A549 (cell line): ENCODE data around the gene INPPL1.

ENCODE experiments used
- CHD2 ChIP-seq: fragments of 150-350 bp; IDR thresholded peaks from 2 replicates; pipeline ENCODE4 v1.6.1; 2014; ENCODE audit warnings: low read length; ENCODE audit not compliant: partially characterized antibody
- MYC ChIP-seq: IDR thresholded peaks from 2 replicates; pipeline ENCODE4 v1.6.1; 2012; ENCODE audit warnings: mild to moderate bottlenecking, inconsistent platforms, low read length, improper control_type of control experiment, borderline replicate concordance
- POLR2A ChIP-seq: IDR thresholded peaks from 2 replicates; pipeline ENCODE4 v1.6.1; 2012; ENCODE audit warnings: mild to moderate bottlenecking, low read length
- RAD21 ChIP-seq, 2 experiments: fragments of >200 bp in 1 of 2; sonication (Bioruptor Twin) in 1 of 2; formaldehyde crosslinking in 1 of 2; IDR thresholded peaks in 1 of 2; conservative IDR thresholded peaks in 1 of 2; 2 replicates in 1 of 2; 3 replicates in 1 of 2; pipeline ENCODE4 v1.6.1; 2012 to 2018; ENCODE audit warnings: inconsistent platforms in 1 of 2
- RNF2 ChIP-seq: fragments of 200-600 bp; sonication (generic); IDR thresholded peaks from 2 replicates; pipeline ENCODE4 v1.6.1; 2016; ENCODE audit warnings: low read depth, mild to moderate bottlenecking, antibody characterized with exemption, moderate library complexity, borderline replicate concordance
- SMC3 ChIP-seq: fragments of >200 bp; sonication (Bioruptor Twin); formaldehyde crosslinking; IDR thresholded peaks from 3 replicates; pipeline ENCODE4 v1.6.1; 2018; ENCODE audit warnings: inconsistent platforms
- ZFP36 ChIP-seq: fragments of 450-650 bp; IDR thresholded peaks from 2 replicates; pipeline ENCODE4 v1.6.1; 2014; ENCODE audit warnings: borderline replicate concordance; ENCODE audit not compliant: partially characterized antibody
- ZSCAN20 ChIP-seq: fragments of 250-450 bp; sonication (Bioruptor Pico); IDR thresholded peaks from 2 replicates; pipeline ENCODE4 v1.8.0; 2022; ENCODE audit warnings: mild to moderate bottlenecking, moderate library complexity
- TF ChIP-seq, protein P1 (sequence below): fragments of >200 bp; sonication (Bioruptor Twin); formaldehyde crosslinking; IDR thresholded peaks from 3 replicates; pipeline ENCODE4 v1.5.1; 2016
- TF ChIP-seq, protein P2 (sequence below): fragments of 200-600 bp; sonication (generic); IDR thresholded peaks from 2 replicates; pipeline ENCODE4 v1.6.1; 2016; ENCODE audit warnings: antibody characterized with exemption, mild to moderate bottlenecking, moderate library complexity
- TF ChIP-seq, protein P3 (sequence below): fragments of 450-650 bp; IDR thresholded peaks from 2 replicates; pipeline ENCODE4 v1.6.1; 2014; ENCODE audit warnings: antibody characterized with exemption
- TF ChIP-seq, protein P4 (sequence below): fragments of 250-450 bp; sonication (Bioruptor Pico); IDR thresholded peaks from 2 replicates; pipeline ENCODE4 v1.5.0; 2021; ENCODE audit warnings: mild to moderate bottlenecking, moderate library complexity, borderline replicate concordance
- TF ChIP-seq, protein P5 (sequence below): IDR thresholded peaks from 2 replicates; pipeline ENCODE4 v1.6.1; 2012

DNA sequence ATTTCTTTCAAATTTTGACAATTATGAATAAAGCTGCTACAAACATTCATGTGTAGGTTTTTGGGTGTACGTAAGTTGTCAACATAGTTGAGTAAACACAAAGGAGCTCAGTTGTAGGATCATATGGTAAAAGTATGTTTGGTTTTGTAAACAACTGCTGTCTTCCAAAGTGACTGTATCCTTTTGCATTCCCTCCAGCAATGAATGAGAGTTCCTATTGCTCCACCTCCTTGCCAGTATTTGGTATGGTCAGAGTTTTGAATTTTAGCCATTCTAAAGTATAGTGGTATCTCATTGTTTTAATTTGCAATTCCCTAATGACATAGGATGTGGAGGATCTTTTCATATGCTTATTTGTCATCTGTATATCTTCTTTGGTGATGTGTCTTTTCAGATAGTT, 47.4 kb downstream of the INPPL1 start:
- no peak for TF ChIP-seq POLR2A
- TF ChIP-seq, protein P1, sequence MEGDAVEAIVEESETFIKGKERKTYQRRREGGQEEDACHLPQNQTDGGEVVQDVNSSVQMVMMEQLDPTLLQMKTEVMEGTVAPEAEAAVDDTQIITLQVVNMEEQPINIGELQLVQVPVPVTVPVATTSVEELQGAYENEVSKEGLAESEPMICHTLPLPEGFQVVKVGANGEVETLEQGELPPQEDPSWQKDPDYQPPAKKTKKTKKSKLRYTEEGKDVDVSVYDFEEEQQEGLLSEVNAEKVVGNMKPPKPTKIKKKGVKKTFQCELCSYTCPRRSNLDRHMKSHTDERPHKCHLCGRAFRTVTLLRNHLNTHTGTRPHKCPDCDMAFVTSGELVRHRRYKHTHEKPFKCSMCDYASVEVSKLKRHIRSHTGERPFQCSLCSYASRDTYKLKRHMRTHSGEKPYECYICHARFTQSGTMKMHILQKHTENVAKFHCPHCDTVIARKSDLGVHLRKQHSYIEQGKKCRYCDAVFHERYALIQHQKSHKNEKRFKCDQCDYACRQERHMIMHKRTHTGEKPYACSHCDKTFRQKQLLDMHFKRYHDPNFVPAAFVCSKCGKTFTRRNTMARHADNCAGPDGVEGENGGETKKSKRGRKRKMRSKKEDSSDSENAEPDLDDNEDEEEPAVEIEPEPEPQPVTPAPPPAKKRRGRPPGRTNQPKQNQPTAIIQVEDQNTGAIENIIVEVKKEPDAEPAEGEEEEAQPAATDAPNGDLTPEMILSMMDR: no peak
- TF ChIP-seq, protein P2, sequence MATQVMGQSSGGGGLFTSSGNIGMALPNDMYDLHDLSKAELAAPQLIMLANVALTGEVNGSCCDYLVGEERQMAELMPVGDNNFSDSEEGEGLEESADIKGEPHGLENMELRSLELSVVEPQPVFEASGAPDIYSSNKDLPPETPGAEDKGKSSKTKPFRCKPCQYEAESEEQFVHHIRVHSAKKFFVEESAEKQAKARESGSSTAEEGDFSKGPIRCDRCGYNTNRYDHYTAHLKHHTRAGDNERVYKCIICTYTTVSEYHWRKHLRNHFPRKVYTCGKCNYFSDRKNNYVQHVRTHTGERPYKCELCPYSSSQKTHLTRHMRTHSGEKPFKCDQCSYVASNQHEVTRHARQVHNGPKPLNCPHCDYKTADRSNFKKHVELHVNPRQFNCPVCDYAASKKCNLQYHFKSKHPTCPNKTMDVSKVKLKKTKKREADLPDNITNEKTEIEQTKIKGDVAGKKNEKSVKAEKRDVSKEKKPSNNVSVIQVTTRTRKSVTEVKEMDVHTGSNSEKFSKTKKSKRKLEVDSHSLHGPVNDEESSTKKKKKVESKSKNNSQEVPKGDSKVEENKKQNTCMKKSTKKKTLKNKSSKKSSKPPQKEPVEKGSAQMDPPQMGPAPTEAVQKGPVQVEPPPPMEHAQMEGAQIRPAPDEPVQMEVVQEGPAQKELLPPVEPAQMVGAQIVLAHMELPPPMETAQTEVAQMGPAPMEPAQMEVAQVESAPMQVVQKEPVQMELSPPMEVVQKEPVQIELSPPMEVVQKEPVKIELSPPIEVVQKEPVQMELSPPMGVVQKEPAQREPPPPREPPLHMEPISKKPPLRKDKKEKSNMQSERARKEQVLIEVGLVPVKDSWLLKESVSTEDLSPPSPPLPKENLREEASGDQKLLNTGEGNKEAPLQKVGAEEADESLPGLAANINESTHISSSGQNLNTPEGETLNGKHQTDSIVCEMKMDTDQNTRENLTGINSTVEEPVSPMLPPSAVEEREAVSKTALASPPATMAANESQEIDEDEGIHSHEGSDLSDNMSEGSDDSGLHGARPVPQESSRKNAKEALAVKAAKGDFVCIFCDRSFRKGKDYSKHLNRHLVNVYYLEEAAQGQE: no peak
- no peak for TF ChIP-seq MYC
- TF ChIP-seq SMC3: no peak
- no peak for TF ChIP-seq ZFP36
- no peak for TF ChIP-seq ZSCAN20 (CRISPR knock-in tag)
- TF ChIP-seq, protein P3, sequence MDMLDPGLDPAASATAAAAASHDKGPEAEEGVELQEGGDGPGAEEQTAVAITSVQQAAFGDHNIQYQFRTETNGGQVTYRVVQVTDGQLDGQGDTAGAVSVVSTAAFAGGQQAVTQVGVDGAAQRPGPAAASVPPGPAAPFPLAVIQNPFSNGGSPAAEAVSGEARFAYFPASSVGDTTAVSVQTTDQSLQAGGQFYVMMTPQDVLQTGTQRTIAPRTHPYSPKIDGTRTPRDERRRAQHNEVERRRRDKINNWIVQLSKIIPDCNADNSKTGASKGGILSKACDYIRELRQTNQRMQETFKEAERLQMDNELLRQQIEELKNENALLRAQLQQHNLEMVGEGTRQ: no peak
- TF ChIP-seq RAD21 (conservative IDR thresholded peaks at IDR 0.05 in 1 of 2, IDR thresholded peaks at IDR 0.05 in 1 of 2): no peak
- TF ChIP-seq, protein P4, sequence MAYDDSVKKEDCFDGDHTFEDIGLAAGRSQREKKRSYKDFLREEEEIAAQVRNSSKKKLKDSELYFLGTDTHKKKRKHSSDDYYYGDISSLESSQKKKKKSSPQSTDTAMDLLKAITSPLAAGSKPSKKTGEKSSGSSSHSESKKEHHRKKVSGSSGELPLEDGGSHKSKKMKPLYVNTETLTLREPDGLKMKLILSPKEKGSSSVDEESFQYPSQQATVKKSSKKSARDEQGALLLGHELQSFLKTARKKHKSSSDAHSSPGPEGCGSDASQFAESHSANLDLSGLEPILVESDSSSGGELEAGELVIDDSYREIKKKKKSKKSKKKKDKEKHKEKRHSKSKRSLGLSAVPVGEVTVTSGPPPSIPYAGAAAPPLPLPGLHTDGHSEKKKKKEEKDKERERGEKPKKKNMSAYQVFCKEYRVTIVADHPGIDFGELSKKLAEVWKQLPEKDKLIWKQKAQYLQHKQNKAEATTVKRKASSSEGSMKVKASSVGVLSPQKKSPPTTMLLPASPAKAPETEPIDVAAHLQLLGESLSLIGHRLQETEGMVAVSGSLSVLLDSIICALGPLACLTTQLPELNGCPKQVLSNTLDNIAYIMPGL (CRISPR knock-in tag): no peak
- TF ChIP-seq RNF2: no peak
- no peak for TF ChIP-seq CHD2
- TF ChIP-seq, protein P5, sequence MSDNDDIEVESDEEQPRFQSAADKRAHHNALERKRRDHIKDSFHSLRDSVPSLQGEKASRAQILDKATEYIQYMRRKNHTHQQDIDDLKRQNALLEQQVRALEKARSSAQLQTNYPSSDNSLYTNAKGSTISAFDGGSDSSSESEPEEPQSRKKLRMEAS: no peak
